ENCODE measurements around the gene STKLD1.

STKLD1 gene

GRCh38 chr9:133346021-133346785 lies 30.0 kb upstream of the STKLD1 start:
- DNase-seq = no peak

GRCh38 chr9:133347515-133347984 lies 28.6 kb upstream of the STKLD1 start:
- DNase-seq = no peak

GRCh38 chr9:133347985-133348717 lies 28.0 kb upstream of the STKLD1 start, which contains the start of the genes MED22 and RPL7A:
MED22 (minus strand) TSS chr9:133348131; CDS start chr9:133346662, 1,469 bp downstream.
RPL7A (plus strand) TSS chr9:133348218; CDS start chr9:133348244, 26 bp downstream.
- peak; percentile 96 for DNase-seq

DNA sequence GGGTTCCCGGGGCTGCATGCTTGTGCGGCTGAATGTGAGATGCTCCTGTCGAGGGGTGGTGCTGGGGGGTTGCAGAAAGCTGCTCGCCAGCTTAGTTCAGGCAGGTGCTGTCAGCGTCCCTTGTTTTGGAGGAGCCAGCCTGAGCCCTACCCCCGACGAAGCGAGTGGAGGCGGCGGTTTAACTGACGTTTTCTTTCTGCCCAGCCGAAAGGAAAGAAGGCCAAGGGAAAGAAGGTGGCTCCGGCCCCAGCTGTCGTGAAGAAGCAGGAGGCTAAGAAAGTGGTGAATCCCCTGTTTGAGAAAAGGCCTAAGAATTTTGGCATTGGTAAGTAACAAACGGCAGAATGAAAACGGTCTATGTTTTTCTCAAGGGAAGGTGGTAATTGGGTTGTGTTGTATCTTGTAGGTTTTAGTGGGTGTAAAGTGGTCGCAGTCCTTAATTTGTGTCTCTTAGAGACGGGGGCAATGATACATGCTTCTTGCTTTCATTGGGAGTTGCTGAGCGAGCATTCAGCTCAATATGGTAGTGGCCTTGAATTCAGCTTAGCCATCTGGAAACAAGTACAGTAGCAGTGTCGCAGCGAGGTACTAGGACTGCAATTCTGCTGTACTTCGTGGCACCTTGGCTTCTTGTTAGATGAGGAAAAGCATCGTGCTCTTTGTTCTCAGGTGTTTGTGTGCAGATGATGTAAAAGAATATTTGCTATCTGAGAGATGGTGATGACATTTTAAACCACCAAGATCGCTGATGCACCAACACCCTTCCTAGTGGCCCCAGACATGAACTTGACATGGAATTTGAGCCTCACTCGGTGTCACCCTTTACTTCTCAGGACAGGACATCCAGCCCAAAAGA lies 27.2 kb upstream of the STKLD1 start:
- no peak for DNase-seq

- no peak for DNase-seq
Measured at GRCh38 chr9:133349965-133350616, 26.1 kb upstream of the STKLD1 start.

- DNase-seq = no peak
Measured at GRCh38 chr9:133351526-133351907, 24.6 kb upstream of the STKLD1 start.

GRCh38 chr9:133351908-133352634 lies 24.1 kb upstream of the STKLD1 start:
- no peak for DNase-seq

DNA sequence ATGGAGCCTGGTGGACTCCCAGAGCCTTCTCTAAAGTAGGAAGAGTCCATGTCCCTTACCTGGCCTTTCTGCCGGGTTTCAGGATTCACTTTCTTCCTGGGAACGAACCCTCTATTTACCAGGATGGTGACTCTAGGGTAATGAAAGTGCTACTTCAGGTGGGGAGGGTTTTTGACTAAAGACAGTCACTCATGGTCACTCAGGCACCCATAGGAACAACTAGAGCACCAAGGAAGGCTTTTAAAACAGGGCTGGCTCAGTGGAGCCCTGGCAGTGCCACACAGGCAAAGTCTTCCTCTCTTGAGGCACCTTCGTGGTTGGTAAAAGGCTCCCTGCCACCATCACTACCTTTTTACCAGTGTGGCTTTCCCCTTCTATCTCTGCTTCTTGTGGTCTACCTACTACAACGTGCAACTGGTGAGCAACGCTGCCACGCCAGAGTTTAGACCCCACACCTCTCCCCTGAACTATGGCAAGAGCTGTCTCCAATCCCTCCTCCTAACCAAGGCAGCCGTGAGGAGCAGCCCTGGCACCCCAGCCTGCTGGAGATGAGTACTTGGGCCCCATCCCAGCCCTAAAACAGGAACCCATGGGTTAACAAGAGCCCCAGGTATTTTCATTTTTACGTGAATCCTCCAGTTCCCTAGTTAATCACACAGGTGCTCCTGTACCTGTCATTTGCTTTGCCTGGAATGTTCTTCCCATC lies 23.4 kb upstream of the STKLD1 start:
- no peak for DNase-seq

DNA sequence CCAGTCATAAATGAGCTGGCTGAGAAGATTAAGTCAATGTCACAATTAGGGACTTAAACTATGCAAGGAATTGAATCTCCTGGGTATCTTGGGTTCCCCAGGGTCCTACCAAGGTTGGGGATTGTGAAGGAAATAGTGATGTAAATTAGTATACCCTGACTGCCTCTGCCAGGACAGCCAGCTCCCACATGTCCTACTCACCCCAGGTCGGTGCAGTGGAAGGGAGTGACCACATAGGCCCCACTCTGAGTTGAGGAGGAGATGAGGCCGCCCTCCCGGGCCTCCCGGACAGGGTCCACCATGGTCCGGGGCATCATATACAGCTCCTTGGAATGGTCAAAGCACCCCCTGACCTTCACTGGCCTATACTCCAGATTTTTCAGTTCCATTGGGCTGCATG lies 22.6 kb upstream of the STKLD1 start:
- no peak for DNase-seq

DNA sequence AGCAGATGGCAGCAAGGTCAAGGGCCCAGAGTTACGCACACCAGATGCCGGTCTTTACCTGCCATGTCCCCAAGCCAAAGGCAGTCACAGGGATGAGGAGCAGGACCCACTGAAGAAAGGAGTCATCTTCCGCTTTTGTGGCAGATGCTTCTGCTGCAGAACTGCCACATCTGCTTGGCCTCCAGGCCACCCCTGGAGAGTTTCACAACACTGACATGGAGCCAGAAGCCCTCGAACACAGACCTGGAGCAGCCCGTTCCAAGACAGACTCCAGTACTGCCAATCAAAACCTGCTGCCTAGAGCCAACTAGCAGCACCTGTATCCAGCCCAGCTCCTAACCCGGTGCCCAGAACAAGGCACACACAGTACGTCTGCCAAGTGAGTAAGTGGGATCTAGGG lies 21.4 kb upstream of the STKLD1 start:
- no peak for DNase-seq

DNA sequence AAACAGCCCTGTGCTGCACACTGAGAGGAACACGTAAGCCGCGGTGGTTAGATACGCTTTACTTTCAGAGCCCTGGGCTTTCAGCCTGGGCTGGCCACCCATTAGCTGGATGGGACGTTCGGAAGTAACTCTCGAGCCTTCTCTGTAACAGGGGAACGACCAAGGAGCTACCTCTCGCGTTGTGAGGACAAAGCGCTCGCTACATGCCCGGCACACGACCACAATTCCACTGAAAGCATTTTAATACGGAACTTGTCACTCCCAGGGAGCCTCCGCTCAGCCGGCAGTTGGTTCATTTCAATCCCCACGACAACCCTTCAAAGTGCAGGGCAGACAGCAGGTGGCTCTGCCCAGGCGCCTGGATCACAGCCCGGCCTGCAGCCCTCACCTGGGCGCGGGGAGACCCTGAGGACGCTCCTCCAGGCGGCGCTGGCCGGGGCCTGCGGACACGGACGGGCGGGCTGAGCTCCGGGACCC lies 20.2 kb upstream of the STKLD1 start:
- DNase-seq = no peak

GRCh38 chr9:133356391-133357091 lies 19.6 kb upstream of the STKLD1 start, which contains the start of the genes SURF1 and SURF2:
SURF1 (minus strand) TSS chr9:133356487; CDS start chr9:133356453, 34 bp downstream.
SURF2 (plus strand) TSS chr9:133356550; CDS start chr9:133356593, 43 bp downstream.
- peak; percentile 91 for DNase-seq

GRCh38 chr9:133357656-133358055 lies 18.5 kb upstream of the STKLD1 start:
- DNase-seq = no peak

GRCh38 chr9:133359399-133360175 lies 16.6 kb upstream of the STKLD1 start:
- DNase-seq = no peak

GRCh38 chr9:133360400-133361393 lies 15.5 kb upstream of the STKLD1 start:
- no peak for DNase-seq

DNA sequence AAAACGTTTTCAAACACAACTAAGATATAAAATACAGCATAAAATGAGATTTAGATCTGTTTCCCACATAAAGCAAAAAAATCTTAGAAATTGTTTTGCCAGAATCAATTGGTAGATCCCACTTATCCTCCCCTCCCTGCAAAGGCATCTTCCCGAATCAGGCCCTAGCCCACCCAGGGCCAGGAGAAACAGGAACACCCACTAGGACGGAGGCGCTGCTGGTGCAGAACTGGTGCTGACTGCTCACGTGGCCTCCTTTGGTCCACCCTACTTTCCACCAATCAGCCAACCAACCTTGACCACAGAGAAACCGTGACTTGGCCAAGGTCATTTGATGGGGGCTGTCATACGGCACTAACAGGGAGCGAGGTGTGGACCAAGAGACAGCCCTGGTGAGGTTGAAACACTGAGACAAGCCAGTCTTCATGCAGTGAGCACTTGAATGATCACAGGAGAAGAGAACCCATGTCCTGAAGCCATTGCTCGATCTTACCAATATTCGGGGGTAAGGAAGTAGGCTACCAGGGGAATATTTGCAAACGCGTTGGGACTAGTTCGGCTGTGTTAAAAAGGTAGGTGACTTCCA lies 14.6 kb upstream of the STKLD1 start:
- DNase-seq = no peak

DNA sequence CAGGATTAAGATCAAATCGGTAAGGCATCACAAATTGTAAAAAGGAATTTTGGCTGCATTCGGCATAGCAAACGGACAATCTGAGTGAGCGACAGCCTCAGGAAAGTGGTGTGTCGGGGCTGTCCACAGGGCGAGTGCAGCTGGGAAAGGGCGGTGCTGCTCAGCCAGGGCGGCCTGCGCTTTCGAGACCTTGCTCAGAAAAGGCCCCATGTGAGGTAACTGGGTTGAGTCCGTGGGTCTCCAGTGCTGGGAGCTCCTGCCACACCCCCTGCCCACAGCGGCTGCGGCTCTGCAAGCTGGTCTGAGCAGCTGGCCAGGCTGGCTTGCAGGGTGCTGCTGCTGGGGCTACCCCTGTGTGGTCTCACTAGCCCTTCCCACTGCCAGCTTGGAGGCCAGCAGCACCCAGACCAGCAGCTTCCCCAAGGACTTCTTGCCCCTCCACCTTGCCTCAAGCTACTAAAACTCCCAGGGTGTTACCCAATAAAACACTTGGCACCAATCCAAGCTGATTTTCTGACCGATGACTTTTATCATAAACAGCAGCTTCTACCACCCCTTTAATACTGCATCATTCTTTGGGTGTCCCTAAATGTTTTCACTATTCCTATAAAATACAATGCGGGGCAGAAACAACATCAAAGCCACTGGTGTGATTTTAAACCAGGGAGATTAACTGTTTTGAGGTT lies 13.7 kb upstream of the STKLD1 start:
- DNase-seq = no peak

Data from right hindlimb (tissue), 1 donor.